GM23338 (cell line): Measurements from ENCODE around the gene FHIT. TPM values are rescaled to one million over a fixed set of nuclear protein-coding genes. Genes with fewer than 3 reads are reported as not detected.

Experiments
- ATAC-seq: fragments of 200-7000 bp; cut with Tn5 transposase; 3 replicates; pipeline ENCODE4 v1.9.1; 2020
- DNase-seq: peaks from one replicate; pipeline ENCODE4 v3.0.0-alpha.2; 2015; ENCODE audit warnings: low spot score
- H2AFZ ChIP-seq: fragments of 200-600 bp; sonication (generic); 2 replicates; pipeline ENCODE4 v1.8.0; 2016; ENCODE audit warnings: antibody characterized with exemption, mild to moderate bottlenecking, moderate library complexity
- H3F3A ChIP-seq: fragments of 200-600 bp; sonication (generic); replicated peaks from 2 replicates; pipeline ENCODE4 v1.8.0; 2017; ENCODE audit warnings: antibody characterized with exemption, mixed run types, low read depth
- H3K27ac ChIP-seq: fragments of 200-600 bp; sonication (generic); 2 replicates; pipeline ENCODE4 v1.6.1; 2016; ENCODE audit warnings: low read depth
- H3K27me3 ChIP-seq: fragments of 200-600 bp; sonication (generic); 2 replicates; pipeline ENCODE4 v1.8.0; 2016; ENCODE audit warnings: mild to moderate bottlenecking, mixed run types, moderate library complexity; ENCODE audit not compliant: insufficient read depth
- H3K36me3 ChIP-seq: fragments of 200-600 bp; sonication (generic); 2 replicates; pipeline ENCODE4 v1.8.0; 2016; ENCODE audit warnings: mild to moderate bottlenecking; ENCODE audit not compliant: insufficient read depth
- H3K4me1 ChIP-seq: fragments of 200-600 bp; sonication (generic); 2 replicates; pipeline ENCODE4 v1.8.0; 2016; ENCODE audit warnings: mild to moderate bottlenecking, moderate library complexity; ENCODE audit not compliant: insufficient read depth
- H3K4me2 ChIP-seq: fragments of 200-600 bp; sonication (generic); 2 replicates; pipeline ENCODE4 v1.7.1; 2017; ENCODE audit warnings: mixed run types
- H3K4me3 ChIP-seq: fragments of 200-600 bp; sonication (generic); 2 replicates; pipeline ENCODE4 v1.6.1; 2016; ENCODE audit warnings: mixed run types
- H3K79me2 ChIP-seq: fragments of 200-600 bp; sonication (generic); replicated peaks from 2 replicates; pipeline ENCODE4 v1.8.0; 2017; ENCODE audit warnings: mild to moderate bottlenecking; ENCODE audit not compliant: insufficient read depth
- H3K9me2 ChIP-seq: fragments of 200-600 bp; sonication (generic); 2 replicates; pipeline ENCODE4 v1.8.0; 2017; ENCODE audit not compliant: insufficient read depth
- H4K20me1 ChIP-seq: fragments of 200-600 bp; sonication (generic); replicated peaks from 2 replicates; pipeline ENCODE4 v1.8.0; 2017; ENCODE audit warnings: mild to moderate bottlenecking; ENCODE audit not compliant: insufficient read depth
- H3K27ac Mint-ChIP-seq: 2 replicates; pipeline ENCODE4 v1.8.0; 2020; ENCODE audit warnings: inconsistent platforms, mild to moderate bottlenecking, moderate library complexity, mixed read lengths
- H3K27me3 Mint-ChIP-seq: 3 replicates; pipeline ENCODE4 v1.8.0; 2022; ENCODE audit warnings: low read depth, mild to moderate bottlenecking, moderate library complexity, mixed read lengths, inconsistent platforms; ENCODE audit not compliant: insufficient read depth, poor library complexity
- H3K36me3 Mint-ChIP-seq: 3 replicates; pipeline ENCODE4 v1.8.0; 2021; ENCODE audit warnings: low read depth, mild to moderate bottlenecking, inconsistent platforms, moderate library complexity, mixed read lengths
- H3K4me1 Mint-ChIP-seq: 3 replicates; pipeline ENCODE4 v1.8.0; 2020; ENCODE audit warnings: mild to moderate bottlenecking, inconsistent platforms, mixed read lengths
- H3K4me3 Mint-ChIP-seq: 3 replicates; pipeline ENCODE4 v1.8.0; 2021; ENCODE audit warnings: moderate library complexity, mild to moderate bottlenecking, inconsistent platforms, mixed read lengths
- H3K9me3 Mint-ChIP-seq: 3 replicates; pipeline ENCODE4 v1.8.0; 2020; ENCODE audit warnings: moderate library complexity, mild to moderate bottlenecking, inconsistent platforms, mixed read lengths
- CREB1 ChIP-seq: fragments of 250-450 bp; sonication (Bioruptor Pico); IDR thresholded peaks from 2 replicates; pipeline ENCODE4 v1.5.0; 2020; ENCODE audit warnings: low read depth, mild to moderate bottlenecking, moderate library complexity
- CTCF ChIP-seq, 2 experiments: fragments of 200-600 bp in 1 of 2; sonication (generic) in 1 of 2; conservative IDR thresholded peaks; 2 replicates each; pipeline versions ENCODE4 v1.5.1 to v1.6.1; 2016 to 2017; ENCODE audit warnings: antibody characterized with exemption in 2 of 2, low read depth in 2 of 2, mild to moderate bottlenecking in 2 of 2, moderate library complexity in 1 of 2
- ETS1 ChIP-seq: IDR thresholded peaks from 2 replicates; pipeline ENCODE4 v1.6.1; 2016; ENCODE audit warnings: antibody characterized with exemption
- EZH2 ChIP-seq: fragments of 200-600 bp; sonication (generic); IDR thresholded peaks from one replicate; pipeline ENCODE4 v1.8.0; 2017; ENCODE audit warnings: antibody characterized with exemption, mild to moderate bottlenecking, low read depth; ENCODE audit not compliant: unreplicated experiment
- EZH2phosphoT487 ChIP-seq: fragments of 200-600 bp; sonication (generic); IDR thresholded peaks from one replicate; pipeline ENCODE4 v1.8.1; 2018; ENCODE audit warnings: antibody characterized with exemption; ENCODE audit not compliant: unreplicated experiment
- JUNB ChIP-seq: IDR thresholded peaks from one replicate; pipeline ENCODE4 v1.6.1; 2016; ENCODE audit warnings: antibody characterized with exemption; ENCODE audit not compliant: unreplicated experiment
- NANOG ChIP-seq: IDR thresholded peaks from 2 replicates; pipeline ENCODE4 v1.6.1; 2016; ENCODE audit warnings: antibody characterized with exemption, borderline replicate concordance
- POLR2AphosphoS5 ChIP-seq: IDR thresholded peaks from 2 replicates; pipeline ENCODE4 v1.6.1; 2016; ENCODE audit warnings: antibody characterized with exemption, low read depth
- REST ChIP-seq: IDR thresholded peaks from one replicate; pipeline ENCODE4 v1.6.1; 2018; ENCODE audit warnings: antibody characterized with exemption; ENCODE audit not compliant: unreplicated experiment
- STAT1 ChIP-seq: IDR thresholded peaks from one replicate; pipeline ENCODE4 v1.6.1; 2016; ENCODE audit warnings: antibody characterized with exemption; ENCODE audit not compliant: unreplicated experiment
- ZNF114 ChIP-seq: fragments of 250-450 bp; sonication (Bioruptor Pico); IDR thresholded peaks from 2 replicates; pipeline ENCODE4 v1.5.0; 2020; ENCODE audit warnings: mild to moderate bottlenecking, moderate library complexity
- ZNF331 ChIP-seq: fragments of 250-450 bp; sonication (Bioruptor Pico); IDR thresholded peaks from 2 replicates; pipeline ENCODE4 v1.5.0; 2020; ENCODE audit warnings: low read depth, mild to moderate bottlenecking, moderate library complexity
- ZNF462 ChIP-seq: fragments of 250-450 bp; sonication (Bioruptor Pico); IDR thresholded peaks from 2 replicates; pipeline ENCODE4 v1.5.0; 2020; ENCODE audit warnings: mild to moderate bottlenecking, moderate library complexity
- polyA plus RNA-seq: library from polyadenylated mRNA; unstranded; fragments of >200 nt; fragmentation: Nextera tagmentation; extraction: Ambion mirVana; gene quantifications from 2 replicates; pipeline ENCODE4 v1.2.1, GENCODE V29; 2016
- total RNA-seq: library from RNA; depleted of rRNA; stranded (reverse); fragments of >200 nt; shearing (Covaris generic); gene quantifications from 2 replicates; pipeline ENCODE4 v1.2.3, GENCODE V29; 2014

FHIT gene
- total and polyA plus RNA-seq, 2 experiments from 2014 or later = 3.0 to 8.3 TPM

GRCh38 chr3:59843821-59844220 lies 1407.4 kb downstream of the FHIT start:
- ATAC-seq = no peak
- no peak overlapping the region for H2AFZ ChIP-seq
- H3K9me3 Mint-ChIP-seq = no peaks in the 10 kb centered on the region; the same call in 2 of the 3 replicates

More at GRCh38 chr3:59843821-59844220, 1407.4 kb downstream of the FHIT start:
- no peak for TF ChIP-seq ZNF331 (CRISPR knock-in tag)
- no peak for TF ChIP-seq ZNF114
- no peak for TF ChIP-seq POLR2AphosphoS5
- TF ChIP-seq NANOG = no peak
- no peak for TF ChIP-seq CREB1 (CRISPR knock-in tag)
- TF ChIP-seq EZH2phosphoT487 = no peak
- no peak for TF ChIP-seq EZH2
- TF ChIP-seq JUNB = no peak
- no peak for TF ChIP-seq CTCF (conservative IDR thresholded peaks at IDR 0.05; ENCODE audit: low read depth in 2 of 2)
- TF ChIP-seq ZNF462 (CRISPR knock-in tag) = no peak
- TF ChIP-seq ETS1 = no peak
- no peak for TF ChIP-seq REST
- no peak for TF ChIP-seq STAT1
- no peaks in the 10 kb centered on the region for H3K4me1 Mint-ChIP-seq
- H3K9me2 ChIP-seq = no peaks in the 10 kb centered on the region
- DNase-seq = no peak
- no peak overlapping the region for H3K27ac Mint-ChIP-seq
- H3K27ac ChIP-seq = no peak overlapping the region
- H3K4me3 Mint-ChIP-seq = no peak overlapping the region
- no peaks in the 10 kb centered on the region for H3K79me2 ChIP-seq
- no peaks in the 10 kb centered on the region for H4K20me1 ChIP-seq
- no peaks in the 10 kb centered on the region for H3K27me3 ChIP-seq
- no peak overlapping the region for H3K4me3 ChIP-seq
- H3K4me2 ChIP-seq = no peak overlapping the region
- no peaks in the 10 kb centered on the region for H3F3A ChIP-seq
- H3K4me1 ChIP-seq = no peaks in the 10 kb centered on the region
- no peaks in the 10 kb centered on the region for H3K36me3 ChIP-seq
- no peaks in the 10 kb centered on the region for H3K36me3 Mint-ChIP-seq
- H3K27me3 Mint-ChIP-seq = no peaks in the 10 kb centered on the region
